Activated naive CD4-positive, alpha-beta T cell (primary cell): ENCODE measurements around the gene SSUH2.

Experiments used
- DNase-seq, 4 experiments: peaks; one replicate each; lab custom pipeline; 2025; lab: John Stamatoyannopoulos, UW

The SSUH2 gene

DNA sequence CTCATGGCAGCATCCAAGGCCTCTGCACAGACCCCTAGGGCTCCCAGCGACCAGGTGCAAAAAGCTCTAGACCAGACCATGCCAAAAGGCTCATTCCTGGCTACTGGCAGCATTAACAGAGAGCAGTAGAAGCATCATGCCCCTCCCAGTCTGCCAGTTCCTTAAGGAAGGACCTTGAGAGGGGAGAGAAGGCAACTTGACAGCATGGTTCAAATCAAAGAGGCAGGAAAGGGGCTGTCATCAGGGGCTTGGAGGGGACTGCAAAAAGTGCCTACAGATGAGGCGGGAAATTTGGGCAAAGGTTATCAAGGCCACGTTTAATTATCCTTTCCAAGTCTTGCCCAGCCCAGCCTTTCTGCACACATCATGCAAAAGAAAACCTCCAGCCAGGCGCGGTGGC lies 64.7 kb downstream of the SSUH2 start:
- no peak for DNase-seq

DNA sequence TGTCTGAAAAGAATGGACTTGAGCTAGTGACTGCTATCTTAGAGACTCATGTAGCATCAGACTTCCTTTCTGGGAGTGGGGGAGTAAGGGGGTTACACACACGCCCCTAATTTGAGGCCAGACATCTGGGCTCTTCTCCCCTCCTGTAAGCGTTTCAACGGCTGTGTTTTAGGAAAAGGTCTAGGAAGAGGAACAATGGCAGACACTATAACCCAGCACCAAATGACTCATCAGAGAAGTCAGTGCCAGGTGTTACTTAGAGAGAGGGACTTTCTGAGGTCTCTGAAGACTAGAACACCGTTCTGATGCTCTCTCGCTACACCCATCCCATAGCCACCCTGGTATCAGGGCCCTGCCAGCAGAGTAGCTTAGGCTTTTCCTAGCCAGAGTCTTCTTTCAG lies 65.5 kb downstream of the SSUH2 start:
- no peak for DNase-seq

DNA sequence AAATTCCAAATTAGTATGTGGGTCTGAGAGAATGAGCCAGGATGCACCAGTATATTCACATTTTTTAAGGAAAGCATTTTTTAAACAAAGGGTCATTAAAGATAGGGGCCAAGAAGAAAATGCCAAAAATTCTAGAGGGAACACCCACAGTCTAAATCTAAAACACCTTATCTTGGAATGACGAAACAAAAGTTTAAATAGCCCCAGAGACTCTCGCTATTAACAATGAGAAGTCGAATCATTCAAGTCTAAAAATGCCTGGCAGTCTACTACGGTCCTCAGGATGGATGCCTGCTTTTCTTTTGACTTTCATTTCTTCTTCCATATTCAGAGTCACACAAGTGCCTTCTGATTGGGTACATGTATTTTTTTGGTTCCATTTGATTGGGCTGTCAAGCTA lies 66.3 kb downstream of the SSUH2 start:
- DNase-seq, result no peak

DNA sequence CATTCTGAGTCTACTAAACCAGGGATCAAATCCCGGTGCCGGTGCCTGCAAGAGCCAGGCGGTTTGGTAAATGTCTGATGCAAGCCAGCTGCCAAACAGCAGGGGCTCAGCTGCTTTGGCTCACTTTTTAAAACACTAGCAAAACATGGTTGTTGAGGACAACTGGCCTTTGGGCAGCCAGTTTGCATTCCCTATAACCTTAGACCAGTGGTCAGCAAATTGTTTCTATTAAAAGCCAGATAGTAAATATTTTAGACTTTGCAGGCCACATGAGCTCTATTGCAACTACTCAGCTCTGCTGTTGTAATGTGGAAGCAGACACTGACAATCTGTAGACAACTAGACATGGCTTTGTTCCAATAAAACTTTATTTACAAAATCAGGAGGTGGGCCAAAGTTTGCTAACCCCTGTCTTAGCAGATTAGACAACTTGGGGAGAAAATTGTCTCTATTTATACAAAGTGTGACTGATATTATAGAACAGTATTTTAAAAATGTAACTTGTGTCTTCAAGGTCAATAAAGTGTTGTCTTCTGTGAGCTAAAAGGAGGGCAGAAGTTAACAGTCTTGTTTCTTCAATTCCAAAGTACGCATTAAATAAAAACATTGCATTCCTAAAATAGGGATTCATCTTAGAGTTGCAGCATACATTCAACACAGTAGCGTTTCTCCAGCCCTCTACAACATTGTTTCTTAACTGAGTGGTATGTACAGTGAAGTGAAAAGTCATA lies 67.6 kb downstream of the SSUH2 start:
- DNase-seq, result no peak

DNA sequence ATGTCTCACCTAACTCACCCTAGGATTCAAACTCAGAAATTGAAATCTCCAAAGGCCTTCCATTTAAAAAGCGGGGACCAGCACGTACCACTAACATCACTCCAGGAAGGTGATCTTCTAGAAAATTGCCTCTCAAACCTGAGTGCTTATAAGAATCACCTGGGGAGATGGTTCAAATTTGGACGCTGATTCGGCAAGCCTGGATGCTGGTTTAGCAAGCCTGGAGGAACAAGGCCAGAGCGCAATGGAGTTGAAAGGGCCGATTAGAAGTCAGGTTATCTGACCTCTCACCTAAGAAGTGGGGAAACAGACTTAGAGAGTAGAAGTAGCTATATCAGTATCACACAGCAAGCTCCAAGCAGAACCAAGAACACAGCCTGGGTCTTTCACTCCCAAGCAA lies 68.2 kb downstream of the SSUH2 start:
- no peak for DNase-seq

DNA sequence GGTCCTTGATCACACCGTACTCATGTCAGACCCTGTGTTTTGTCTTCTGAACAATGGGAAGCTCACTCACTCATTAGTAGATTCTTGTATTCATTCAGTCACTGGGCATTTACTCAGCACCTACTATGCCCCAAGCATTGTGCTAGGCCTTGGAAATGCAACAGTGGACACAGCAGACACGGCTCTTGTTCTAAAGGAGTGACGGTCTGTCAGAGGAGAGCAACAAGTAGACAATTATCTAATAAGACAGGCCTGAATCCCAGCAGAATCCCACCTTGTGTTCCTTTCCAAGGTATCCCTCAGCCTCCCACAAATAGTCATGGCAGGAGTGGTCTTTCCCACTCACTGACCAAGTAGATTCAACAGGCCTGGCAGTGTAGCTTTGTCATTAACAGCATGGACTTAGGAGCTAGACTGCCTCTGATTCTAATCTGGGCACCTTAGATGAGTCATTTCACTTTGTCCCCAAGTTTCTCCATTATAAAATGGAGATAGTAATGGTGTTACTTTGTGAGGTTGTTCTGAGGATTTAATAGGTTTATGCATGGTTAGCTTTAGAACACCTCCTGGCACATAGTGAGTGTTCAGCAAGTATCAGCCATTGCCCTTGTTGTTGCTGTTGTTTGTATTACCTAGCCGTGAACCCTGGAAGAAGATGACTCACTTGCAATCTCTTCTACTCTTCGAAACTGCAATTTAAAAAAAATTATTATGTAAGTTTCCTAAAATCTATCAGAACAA lies 69.1 kb downstream of the SSUH2 start:
- DNase-seq, result no peak

DNA sequence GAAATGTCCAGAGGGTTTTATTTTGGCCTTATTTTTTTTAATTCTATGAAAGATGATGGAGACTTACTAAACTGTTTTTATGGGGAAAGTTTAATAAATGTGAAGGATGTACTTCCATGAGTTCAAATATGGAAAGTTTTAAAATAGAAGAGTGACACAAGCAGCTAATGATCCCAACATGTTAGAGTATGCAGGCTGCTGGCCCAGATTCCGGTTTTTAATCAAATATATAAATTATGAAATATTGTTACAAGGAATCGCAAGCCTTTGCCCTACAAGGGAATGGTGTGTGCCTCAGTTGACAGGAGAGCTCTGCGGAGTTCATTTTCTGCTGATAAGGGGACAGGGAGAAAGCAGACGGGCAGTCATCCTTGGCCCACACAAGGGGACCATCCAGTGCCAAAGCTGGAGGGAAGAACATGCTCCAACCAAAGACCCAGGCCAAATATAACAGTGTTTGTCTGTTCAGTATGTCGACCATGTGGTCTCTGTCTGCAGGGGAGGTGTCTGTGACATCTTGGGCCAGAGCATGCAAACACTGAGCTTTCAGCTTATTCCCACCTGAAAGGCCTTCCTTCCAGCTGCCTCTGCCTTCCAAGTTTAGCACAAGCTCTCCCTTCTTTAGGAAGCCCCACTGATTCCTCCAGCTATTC lies 69.8 kb downstream of the SSUH2 start:
- DNase-seq, result no peak

DNA sequence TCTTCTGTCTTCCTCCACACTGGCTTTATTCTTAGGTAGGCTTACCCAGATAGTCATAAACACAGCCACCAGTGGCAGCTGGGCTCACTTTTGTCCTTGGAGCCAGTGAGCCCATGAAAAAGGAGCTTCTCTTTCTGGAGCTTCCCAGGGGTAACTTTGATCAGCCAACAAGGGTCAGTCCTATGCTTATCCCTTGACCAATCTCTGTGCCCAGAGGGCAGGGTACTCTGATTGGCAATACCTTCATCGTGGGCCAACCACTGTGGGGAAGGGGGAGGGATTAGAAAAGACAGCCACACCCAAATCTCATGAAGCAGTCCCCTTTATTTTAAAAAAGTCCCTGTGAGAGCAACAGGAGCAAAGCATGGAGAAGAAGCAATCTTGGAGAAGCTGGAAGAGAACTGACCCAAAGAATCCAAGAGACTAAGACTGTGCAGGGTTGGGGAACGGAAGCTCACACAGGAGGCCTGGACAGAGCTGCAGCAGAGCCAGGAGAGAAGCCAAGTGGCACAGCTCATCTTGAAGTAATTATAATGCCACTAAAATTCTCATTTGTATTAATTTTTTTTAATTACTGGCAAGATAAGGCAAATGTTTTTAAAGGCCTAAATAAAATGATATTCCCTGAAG lies 70.4 kb downstream of the SSUH2 start:
- no peak for DNase-seq

DNA sequence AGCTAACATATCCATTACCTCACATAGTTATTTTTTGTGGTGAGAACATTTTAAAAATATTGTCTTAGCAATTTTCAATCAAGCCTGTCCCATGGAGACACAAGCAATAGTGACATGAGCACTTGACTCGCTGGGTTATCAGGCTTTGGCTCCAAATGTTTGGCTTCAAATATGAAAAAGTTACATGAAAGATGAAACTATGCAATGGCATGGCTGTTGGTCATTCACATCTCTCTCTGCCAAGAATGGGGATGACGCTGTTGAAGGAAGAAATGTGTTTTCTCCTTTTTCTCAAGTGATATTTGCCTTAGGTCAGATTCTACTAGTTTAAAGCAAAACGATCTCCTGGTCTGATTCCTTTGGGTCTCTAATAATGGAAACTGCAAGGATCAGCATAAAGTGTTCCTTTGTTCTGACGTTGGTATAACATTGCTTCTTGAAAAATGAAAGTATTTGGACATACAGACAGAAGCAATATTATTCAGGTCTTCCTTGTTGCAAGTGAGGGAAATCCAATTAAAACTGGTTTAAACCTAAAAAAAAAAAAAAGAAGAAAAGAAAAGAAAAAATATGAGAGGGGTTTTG lies 71.2 kb downstream of the SSUH2 start:
- DNase-seq, result no peak

DNA sequence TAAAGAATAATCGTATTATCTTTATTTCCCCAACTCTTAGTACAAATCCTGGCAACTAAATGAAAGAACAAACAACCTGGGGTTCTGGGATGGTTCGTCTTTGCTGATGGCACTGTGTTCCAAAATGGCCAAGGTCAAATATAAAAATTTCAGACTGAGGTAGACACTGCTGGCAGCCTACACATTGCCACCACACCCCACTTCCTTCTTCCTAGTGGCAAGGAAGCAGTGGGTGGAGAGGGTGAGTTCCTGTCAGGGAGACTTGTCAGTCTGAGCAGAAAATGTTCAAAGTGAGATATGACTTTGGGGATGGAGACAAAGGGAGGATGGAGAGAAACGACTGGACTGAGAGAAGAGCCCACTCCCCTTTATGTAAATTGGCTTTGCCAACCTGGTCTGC lies 73.3 kb downstream of the SSUH2 start:
- DNase-seq, result no peak
